ENCODE data around the gene EIF3F.
"Not testable (repeated sequence)": the region's sequence is repeated elsewhere in the genome, so short reads cannot be mapped to it uniquely, and the experiment has no call there.

Gene EIF3F

GRCh38 chr11:7968686-7969085 lies 18.5 kb upstream of the EIF3F start:
- no peak overlapping the region; the same call in 1 of the 2 replicates for H3K4me3 ChIP-seq (ENCODE audit: low read depth, low read length)
- H3K27me3 ChIP-seq (ENCODE audit: control insufficient read depth, insufficient read depth, low read length) = no peaks in the 10 kb centered on the region
- peaks cover 28% of the 10 kb centered on the region for H3K4me1 ChIP-seq (ENCODE audit: control insufficient read depth, insufficient read depth, low read length)
- H3K9me3 ChIP-seq (ENCODE audit: control insufficient read depth, insufficient read depth, low read length) = no peaks in the 10 kb centered on the region
- no peak overlapping the region for H3K9ac ChIP-seq (ENCODE audit: low read depth, low read length)
- H3K27ac ChIP-seq (ENCODE audit: low read depth, low read length) = no peak overlapping the region
- no peaks in the 10 kb centered on the region for H3K36me3 ChIP-seq (ENCODE audit: control insufficient read depth, insufficient read depth, low read length)

DNA sequence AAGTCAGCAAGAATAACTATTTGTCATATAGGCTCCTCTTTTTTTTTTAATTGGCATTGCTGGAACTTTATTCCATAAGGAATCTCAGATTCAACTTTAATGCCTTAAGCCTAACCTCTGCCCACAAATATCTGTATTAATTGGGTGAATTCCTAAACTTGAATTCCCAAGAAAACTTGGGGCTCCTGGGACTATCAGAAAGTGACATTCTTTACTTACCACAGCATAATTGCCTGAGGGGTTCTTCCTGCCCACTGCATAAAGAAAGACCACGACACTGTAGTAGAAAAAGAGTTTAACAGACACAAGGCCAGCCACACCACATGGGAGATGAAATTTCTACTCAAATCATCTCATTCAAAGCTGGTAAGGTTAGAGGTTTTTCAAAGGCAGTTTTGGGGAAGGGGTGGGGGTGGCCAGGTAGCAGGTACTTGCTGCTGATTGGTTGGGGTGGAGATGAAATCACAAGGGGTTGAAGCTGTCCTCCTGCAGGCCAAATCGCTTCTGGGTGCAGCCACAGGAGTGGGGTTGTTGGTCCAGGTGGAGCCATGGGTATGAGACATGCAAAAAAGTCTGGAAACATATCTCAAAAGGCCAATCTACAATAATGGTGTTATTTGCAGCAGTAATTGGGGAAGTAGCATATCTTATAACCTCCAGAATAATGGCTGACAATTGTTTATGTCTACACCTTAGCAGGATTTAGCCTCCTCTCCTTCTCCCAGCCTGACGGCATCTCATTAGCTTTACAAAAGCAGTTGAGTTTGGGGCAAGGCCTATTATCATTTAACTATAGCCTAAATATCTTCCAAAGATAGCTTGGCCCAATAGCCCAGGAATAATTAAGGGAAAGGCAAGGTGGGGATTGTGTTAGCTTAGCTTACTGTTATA lies 17.1 kb upstream of the EIF3F start:
- H3K4me3 ChIP-seq (ENCODE audit: low read depth, low read length) = peak overlapping the region; percentile 29
- no peaks in the 10 kb centered on the region for H3K9me3 ChIP-seq (ENCODE audit: control insufficient read depth, insufficient read depth, low read length)
- H3K9ac ChIP-seq (ENCODE audit: low read depth, low read length) = peak overlapping the region; percentile 23; the same call in 1 of the 2 replicates
- H3K27me3 ChIP-seq (ENCODE audit: control insufficient read depth, insufficient read depth, low read length) = no peaks in the 10 kb centered on the region
- no peaks in the 10 kb centered on the region for H3K36me3 ChIP-seq (ENCODE audit: control insufficient read depth, insufficient read depth, low read length)
- no peak overlapping the region for H3K27ac ChIP-seq (ENCODE audit: low read depth, low read length)
- H3K4me1 ChIP-seq (ENCODE audit: control insufficient read depth, insufficient read depth, low read length) = peaks cover 28% of the 10 kb centered on the region

- Histone ChIP-seq H3K4me3 (ENCODE audit: low read depth, low read length) (no peak overlapping the region), H3K27me3 (ENCODE audit: control insufficient read depth, insufficient read depth, low read length) (no peaks in the 10 kb centered on the region), H3K4me1 (ENCODE audit: control insufficient read depth, insufficient read depth, low read length) (peaks cover 28% of the 10 kb centered on the region)
These were observed 15.3 kb upstream of the EIF3F start for GRCh38 chr11:7971846-7972245.

GRCh38 chr11:7973011-7973410 lies 14.1 kb upstream of the EIF3F start:
- Histone ChIP-seq H3K27ac (ENCODE audit: low read depth, low read length) (no peak overlapping the region), H3K9me3 (ENCODE audit: control insufficient read depth, insufficient read depth, low read length) (no peaks in the 10 kb centered on the region), H3K9ac (ENCODE audit: low read depth, low read length) (no peak overlapping the region), H3K4me3 (ENCODE audit: low read depth, low read length) (no peak overlapping the region), H3K4me1 (ENCODE audit: control insufficient read depth, insufficient read depth, low read length) (peaks cover 35% of the 10 kb centered on the region), H3K27me3 (ENCODE audit: control insufficient read depth, insufficient read depth, low read length) (no peaks in the 10 kb centered on the region), H3K36me3 (ENCODE audit: control insufficient read depth, insufficient read depth, low read length) (no peaks in the 10 kb centered on the region)

More at GRCh38 chr11:7971846-7972245, 15.3 kb upstream of the EIF3F start:
- Histone ChIP-seq H3K9me3 (ENCODE audit: control insufficient read depth, insufficient read depth, low read length) (no peaks in the 10 kb centered on the region), H3K9ac (ENCODE audit: low read depth, low read length) (no peak overlapping the region), H3K36me3 (ENCODE audit: control insufficient read depth, insufficient read depth, low read length) (no peaks in the 10 kb centered on the region), H3K27ac (ENCODE audit: low read depth, low read length) (no peak overlapping the region)

DNA sequence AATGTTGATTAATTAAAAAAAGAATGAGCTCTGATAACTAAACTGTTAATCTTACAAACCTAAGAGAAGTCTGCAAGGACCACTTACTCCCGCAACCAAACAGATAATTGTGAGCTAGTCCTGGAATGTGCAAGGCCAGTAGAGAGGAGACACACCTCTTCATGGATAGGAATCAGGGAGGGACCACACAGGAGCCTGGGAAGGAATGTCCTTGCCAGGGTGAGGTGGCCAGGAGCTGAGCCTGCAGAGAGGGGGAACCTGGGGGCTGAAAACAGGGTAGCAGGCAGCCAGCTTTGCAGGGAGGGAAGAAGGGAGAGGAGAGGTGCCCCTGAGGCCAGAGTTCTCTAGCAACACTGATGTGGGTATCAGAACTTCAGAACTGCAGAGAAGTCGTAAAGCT lies 12.5 kb upstream of the EIF3F start:
- Histone ChIP-seq H3K9ac (ENCODE audit: low read depth, low read length) (no peak overlapping the region), H3K9me3 (ENCODE audit: control insufficient read depth, insufficient read depth, low read length) (no peaks in the 10 kb centered on the region), H3K36me3 (ENCODE audit: control insufficient read depth, insufficient read depth, low read length) (no peaks in the 10 kb centered on the region), H3K27ac (ENCODE audit: low read depth, low read length) (no peak overlapping the region), H3K27me3 (ENCODE audit: control insufficient read depth, insufficient read depth, low read length) (no peaks in the 10 kb centered on the region), H3K4me3 (ENCODE audit: low read depth, low read length) (no peak overlapping the region), H3K4me1 (ENCODE audit: control insufficient read depth, insufficient read depth, low read length) (peaks cover 18% of the 10 kb centered on the region)

DNA sequence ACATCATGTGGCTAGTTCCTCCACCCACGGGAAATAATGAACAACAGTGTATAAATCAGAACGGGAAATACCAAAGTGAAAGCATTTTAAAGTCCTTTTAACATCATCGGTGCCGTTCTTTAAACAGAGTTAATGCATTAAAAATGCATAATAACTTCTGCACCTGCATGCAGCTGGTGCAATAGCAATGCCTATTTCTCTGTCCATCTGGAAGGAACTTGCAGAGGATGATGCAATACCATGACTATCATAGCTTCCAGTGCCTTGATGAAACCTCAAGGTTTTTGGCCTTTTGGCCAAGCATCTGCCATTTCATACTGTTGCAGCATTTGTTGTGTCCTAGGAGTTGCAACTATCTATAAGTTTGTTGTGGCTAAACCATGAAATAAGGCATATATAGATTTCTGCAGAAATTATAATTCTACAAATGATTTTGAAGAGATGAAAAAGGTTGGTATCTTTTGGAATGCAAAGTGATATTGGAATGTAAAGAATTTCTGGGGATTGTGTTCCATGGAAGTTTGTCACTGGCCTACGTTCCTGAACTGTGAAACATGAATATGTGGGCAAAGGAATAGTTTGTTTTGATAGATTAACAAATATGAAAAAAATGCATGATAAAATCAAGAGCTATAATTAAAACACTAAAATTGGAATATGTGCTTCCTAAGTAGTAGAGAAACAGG lies 9.8 kb upstream of the EIF3F start:
- no peaks in the 10 kb centered on the region for H3K9me3 ChIP-seq (ENCODE audit: control insufficient read depth, insufficient read depth, low read length)
- no peak overlapping the region for H3K9ac ChIP-seq (ENCODE audit: low read depth, low read length)
- H3K27ac ChIP-seq (ENCODE audit: low read depth, low read length) = no peak overlapping the region
- no peaks in the 10 kb centered on the region for H3K36me3 ChIP-seq (ENCODE audit: control insufficient read depth, insufficient read depth, low read length)
- peaks cover 8% of the 10 kb centered on the region for H3K4me1 ChIP-seq (ENCODE audit: control insufficient read depth, insufficient read depth, low read length)
- no peak overlapping the region for H3K4me3 ChIP-seq (ENCODE audit: low read depth, low read length)
- H3K27me3 ChIP-seq (ENCODE audit: control insufficient read depth, insufficient read depth, low read length) = no peaks in the 10 kb centered on the region

DNA sequence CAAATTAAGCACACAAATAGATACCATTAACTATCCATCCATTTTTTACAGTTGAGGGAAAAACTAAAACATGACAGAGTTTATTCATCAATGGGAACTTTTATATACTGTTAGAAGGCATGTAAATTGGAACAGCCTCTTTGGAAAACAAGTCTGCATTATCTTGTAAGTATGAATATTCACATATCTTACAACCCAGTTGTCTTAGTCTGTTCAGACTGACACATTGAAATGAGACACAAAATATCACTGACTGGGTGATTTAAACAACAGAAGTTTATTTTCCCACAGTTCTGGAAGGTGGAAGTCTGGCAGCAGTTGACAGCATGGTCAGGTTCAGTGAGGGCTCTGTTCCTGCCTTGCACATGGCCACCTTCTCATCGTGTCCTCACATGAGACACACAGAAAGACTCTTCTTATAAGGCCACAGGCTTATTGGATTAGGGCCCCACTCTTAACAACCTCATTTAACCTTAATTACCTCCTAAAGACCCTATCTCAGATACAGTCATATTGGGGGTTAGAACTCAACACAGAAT lies 5.4 kb upstream of the EIF3F start:
- peaks cover 18% of the 10 kb centered on the region for H3K4me1 ChIP-seq (ENCODE audit: control insufficient read depth, insufficient read depth, low read length)
- no peak overlapping the region for H3K9ac ChIP-seq (ENCODE audit: low read depth, low read length)
- no peaks in the 10 kb centered on the region for H3K36me3 ChIP-seq (ENCODE audit: control insufficient read depth, insufficient read depth, low read length)
- no peak overlapping the region for H3K27ac ChIP-seq (ENCODE audit: low read depth, low read length)
- H3K9me3 ChIP-seq (ENCODE audit: control insufficient read depth, insufficient read depth, low read length) = no peaks in the 10 kb centered on the region
- H3K27me3 ChIP-seq (ENCODE audit: control insufficient read depth, insufficient read depth, low read length) = no peaks in the 10 kb centered on the region
- no peak overlapping the region for H3K4me3 ChIP-seq (ENCODE audit: low read depth, low read length)

DNA sequence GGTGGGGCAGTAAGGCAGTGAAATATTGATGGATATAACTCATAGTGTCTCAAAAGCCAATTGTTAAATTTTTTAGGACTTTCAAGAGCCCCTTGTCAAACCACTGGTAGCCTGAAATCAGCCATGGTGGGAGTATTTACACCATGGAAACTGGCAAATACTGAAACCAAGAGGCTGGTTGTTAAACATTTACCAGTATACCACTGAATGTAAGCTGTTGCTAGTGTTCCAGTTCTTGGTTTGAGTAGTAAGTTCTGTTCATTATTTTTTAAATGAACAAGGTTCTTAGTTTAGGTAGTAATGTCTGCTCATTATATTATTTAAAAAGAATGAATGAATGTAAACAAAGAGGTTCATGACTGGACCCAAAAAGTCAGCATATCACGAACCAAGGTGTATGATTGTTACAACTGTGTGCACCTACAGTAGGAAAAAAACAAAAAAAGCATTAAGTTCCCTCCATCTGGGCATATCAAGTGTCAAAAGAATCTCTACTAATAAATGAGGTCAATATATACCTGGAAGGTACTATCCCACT lies 4.5 kb upstream of the EIF3F start:
- Histone ChIP-seq H3K27ac (ENCODE audit: low read depth, low read length) (no peak overlapping the region), H3K4me3 (ENCODE audit: low read depth, low read length) (no peak overlapping the region), H3K9ac (ENCODE audit: low read depth, low read length) (no peak overlapping the region), H3K4me1 (ENCODE audit: control insufficient read depth, insufficient read depth, low read length) (peaks cover 11% of the 10 kb centered on the region), H3K36me3 (ENCODE audit: control insufficient read depth, insufficient read depth, low read length) (no peaks in the 10 kb centered on the region), H3K27me3 (ENCODE audit: control insufficient read depth, insufficient read depth, low read length) (no peaks in the 10 kb centered on the region), H3K9me3 (ENCODE audit: control insufficient read depth, insufficient read depth, low read length) (no peaks in the 10 kb centered on the region)

DNA sequence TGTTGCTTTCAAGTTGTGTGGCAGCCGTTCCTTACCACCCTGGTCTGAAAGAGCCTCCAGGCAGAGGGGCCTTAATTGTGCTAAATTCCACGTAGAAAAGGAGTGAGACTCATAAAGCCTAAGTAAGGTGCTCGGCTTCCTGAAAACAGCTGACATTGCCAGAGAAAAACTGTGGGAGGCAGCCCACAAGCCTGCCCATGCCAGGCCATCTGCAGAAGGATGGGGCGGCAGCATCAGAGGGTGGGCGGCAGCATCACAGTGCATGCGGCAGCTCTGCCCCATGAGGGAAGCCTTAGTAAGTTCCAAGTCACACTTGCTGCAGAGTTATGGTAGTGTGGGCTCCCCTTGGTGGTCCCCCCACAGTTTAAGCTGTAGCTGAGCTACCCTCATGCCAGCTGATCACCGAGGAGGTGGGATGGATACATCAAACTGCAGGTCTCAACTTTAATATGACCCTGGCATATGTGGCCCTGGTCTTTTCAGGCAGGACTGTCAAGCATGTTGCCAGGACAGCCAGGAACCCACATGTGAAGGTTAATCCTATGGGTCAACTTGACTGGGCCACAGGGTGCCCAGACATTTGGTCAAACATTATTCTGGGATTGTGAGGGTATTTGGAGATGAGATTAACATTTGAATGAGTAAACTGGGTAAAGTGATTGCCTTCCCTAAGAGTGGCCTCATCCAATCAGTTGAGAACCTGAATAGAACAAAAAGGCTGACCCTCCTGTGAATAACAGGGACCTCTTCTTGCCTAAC lies 3.1 kb upstream of the EIF3F start:
- Histone ChIP-seq H3K9ac (ENCODE audit: low read depth, low read length) (no peak overlapping the region), H3K27me3 (ENCODE audit: control insufficient read depth, insufficient read depth, low read length) (no peaks in the 10 kb centered on the region), H3K9me3 (ENCODE audit: control insufficient read depth, insufficient read depth, low read length) (no peaks in the 10 kb centered on the region), H3K36me3 (ENCODE audit: control insufficient read depth, insufficient read depth, low read length) (peaks cover 10% of the 10 kb centered on the region), H3K4me1 (ENCODE audit: control insufficient read depth, insufficient read depth, low read length) (peaks cover 20% of the 10 kb centered on the region), H3K27ac (ENCODE audit: low read depth, low read length) (no peak overlapping the region), H3K4me3 (ENCODE audit: low read depth, low read length) (no peak overlapping the region)

DNA sequence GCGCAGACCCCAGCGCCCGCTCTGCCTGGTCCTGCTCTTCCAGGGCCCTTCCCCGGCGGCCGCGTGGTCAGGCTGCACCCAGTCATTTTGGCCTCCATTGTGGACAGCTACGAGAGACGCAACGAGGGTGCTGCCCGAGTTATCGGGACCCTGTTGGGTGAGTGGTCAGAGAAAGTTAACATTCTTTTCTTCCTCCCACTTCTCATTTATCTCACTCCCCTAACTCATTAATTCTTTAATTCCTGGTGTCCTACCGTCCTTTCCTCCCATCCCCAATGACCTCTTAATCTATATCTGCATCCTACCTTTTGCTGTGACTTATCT lies 385 bp downstream of the EIF3F start:
- Histone ChIP-seq H3K4me1 (ENCODE audit: control insufficient read depth, insufficient read depth, low read length) (peaks cover 21% of the 10 kb centered on the region), H3K36me3 (ENCODE audit: control insufficient read depth, insufficient read depth, low read length) (peaks cover 41% of the 10 kb centered on the region), H3K9ac (ENCODE audit: low read depth, low read length) (peak overlapping the region; percentile 84), H3K27ac (ENCODE audit: low read depth, low read length) (peak overlapping the region; percentile 53), H3K4me3 (ENCODE audit: low read depth, low read length) (peak overlapping the region; percentile 95)
- H3K27me3 ChIP-seq (ENCODE audit: control insufficient read depth, insufficient read depth, low read length); H3K9me3 ChIP-seq (ENCODE audit: control insufficient read depth, insufficient read depth, low read length): not testable (repeated sequence)

Measured in HUES48 (cell line).